GM12875 (cell line): ENCODE data around the gene TNFRSF14.

Source experiments
- H3K4me3 ChIP-seq: one replicate; pipeline ENCODE4 v1.5.1; 2011; ENCODE audit warnings: low read depth, low read length, control low read depth
- TF ChIP-seq, protein P1 (sequence below): IDR thresholded peaks from 2 replicates; pipeline ENCODE4 v1.5.1; 2011; ENCODE audit warnings: low read depth, mild to moderate bottlenecking, control low read depth, inconsistent platforms, low read length, moderate library complexity, borderline replicate concordance; ENCODE audit not compliant: insufficient read depth

TNFRSF14 gene

DNA sequence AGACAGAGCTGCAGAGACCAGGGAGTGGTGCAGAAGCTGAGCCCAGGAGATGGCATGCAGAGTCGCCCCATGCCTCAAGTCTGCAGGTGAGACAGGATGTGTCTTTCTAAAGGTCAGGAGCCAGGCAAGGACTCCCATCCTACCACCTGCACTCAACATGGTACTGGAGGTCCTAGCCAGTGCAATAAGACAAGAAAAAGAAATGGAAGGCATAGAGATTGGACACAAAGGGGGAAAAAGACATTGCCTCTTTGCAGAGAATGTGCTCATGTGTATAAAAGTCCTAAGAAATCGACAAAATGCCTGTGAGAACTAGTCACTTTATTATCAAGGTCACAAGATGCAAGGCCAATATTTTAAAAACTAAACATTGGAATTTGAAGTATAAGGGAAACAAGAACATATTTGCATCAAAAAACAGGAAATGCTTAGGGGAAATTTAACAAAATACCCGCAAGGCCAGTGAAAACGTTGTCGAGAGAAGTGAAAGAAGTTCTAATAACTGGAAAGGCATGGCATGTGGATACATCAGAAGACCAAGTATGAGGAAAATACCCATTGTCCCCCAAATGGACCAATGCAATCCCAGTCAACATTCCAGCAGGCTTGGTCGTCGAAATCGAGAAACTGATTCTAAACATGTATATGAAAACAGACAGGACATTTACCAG lies 17.2 kb downstream of the TNFRSF14 start:
- H3K4me3 ChIP-seq, result no peak overlapping the region
- TF ChIP-seq, protein P1, sequence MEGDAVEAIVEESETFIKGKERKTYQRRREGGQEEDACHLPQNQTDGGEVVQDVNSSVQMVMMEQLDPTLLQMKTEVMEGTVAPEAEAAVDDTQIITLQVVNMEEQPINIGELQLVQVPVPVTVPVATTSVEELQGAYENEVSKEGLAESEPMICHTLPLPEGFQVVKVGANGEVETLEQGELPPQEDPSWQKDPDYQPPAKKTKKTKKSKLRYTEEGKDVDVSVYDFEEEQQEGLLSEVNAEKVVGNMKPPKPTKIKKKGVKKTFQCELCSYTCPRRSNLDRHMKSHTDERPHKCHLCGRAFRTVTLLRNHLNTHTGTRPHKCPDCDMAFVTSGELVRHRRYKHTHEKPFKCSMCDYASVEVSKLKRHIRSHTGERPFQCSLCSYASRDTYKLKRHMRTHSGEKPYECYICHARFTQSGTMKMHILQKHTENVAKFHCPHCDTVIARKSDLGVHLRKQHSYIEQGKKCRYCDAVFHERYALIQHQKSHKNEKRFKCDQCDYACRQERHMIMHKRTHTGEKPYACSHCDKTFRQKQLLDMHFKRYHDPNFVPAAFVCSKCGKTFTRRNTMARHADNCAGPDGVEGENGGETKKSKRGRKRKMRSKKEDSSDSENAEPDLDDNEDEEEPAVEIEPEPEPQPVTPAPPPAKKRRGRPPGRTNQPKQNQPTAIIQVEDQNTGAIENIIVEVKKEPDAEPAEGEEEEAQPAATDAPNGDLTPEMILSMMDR, result no peak

DNA sequence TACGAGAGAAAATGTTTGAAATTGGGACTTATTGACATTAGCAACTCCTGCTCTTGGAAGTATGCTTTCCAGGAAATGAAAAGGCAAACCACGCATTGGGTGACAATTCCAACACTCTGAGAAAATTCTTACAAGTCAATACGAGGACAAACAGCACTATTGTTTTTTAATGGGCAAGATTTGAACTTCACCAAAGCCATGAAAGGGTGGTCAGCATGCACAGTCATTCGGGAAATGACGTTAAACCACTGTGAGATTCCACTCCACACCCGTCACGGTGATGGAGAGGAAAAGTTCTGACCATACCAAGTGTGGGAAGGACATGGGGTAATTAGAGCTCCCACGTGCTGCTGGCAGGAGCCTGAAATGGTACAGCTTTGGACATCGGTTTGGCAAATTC lies 18.2 kb downstream of the TNFRSF14 start:
- TF ChIP-seq, protein P1, result no peak
- no peak overlapping the region for H3K4me3 ChIP-seq

DNA sequence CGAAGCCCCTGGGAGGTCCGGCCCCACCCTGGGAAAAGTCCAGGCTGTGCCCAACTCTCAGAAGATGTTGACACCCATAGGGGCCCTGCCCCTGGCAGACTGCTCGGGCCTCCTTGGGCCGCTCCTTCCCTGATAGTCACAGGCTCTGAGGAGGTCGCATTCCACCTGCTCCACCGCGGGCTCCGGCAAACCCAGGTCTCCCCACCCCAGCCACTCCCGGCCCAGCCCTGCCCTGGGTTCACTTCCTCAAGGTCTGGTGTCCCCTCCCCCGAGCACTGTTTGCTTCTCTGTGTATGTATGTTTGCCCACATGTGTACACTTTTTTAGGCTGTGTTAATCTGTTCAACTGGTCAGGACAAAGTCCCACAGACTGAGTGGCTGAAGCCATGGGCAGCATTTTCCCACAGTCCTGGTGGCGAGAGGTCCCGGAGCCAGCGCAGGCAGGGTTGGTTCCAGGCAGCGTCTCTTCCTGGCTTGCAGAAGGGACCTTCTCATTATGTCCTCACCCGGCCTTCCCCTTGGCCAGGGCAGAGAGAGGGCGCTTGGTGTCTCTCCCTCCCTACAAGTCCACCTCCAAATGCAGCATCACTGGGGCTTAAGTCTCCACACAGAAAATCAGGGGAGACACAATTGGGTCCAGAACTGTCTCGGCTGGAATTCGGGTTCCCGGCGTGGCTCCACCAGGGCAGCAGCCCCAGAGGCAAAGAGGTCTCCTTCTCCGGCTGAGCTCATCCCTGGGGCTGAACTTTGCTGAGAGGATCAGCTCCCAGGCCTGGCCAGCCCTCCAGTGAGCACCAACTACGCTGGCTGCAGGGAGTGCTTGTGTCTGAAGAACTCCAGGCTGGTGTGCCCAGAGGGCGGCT lies 19.9 kb downstream of the TNFRSF14 start:
- TF ChIP-seq, protein P1, result no peak
- H3K4me3 ChIP-seq, result peak overlapping the region; percentile 12

DNA sequence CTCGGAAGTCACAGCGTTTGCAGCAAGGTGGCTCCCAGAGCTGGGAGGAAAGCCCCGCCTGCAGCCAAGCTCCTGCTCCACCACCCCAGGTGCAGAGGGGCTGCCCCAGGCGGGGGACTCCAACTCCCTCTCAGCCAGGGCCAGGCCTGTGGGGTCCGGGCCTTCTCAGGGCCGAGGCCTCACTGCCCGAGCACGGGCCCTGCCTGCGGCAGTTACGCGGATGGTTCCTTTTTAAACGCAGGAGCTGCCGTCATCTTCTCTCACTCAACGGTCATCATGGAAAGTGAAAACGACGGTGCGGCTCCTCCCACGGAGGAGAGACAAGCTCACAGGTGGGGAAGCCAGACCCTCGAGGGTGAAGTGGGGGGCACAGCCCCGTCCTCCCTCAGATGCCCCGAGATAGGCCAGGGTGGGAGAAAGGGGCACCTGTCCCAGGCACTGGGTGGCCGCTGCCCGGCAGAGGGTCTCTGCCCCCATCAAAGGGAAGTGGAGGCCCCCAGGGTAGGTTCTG lies 21.4 kb downstream of the TNFRSF14 start:
- peak overlapping the region; percentile 55 for H3K4me3 ChIP-seq

DNA sequence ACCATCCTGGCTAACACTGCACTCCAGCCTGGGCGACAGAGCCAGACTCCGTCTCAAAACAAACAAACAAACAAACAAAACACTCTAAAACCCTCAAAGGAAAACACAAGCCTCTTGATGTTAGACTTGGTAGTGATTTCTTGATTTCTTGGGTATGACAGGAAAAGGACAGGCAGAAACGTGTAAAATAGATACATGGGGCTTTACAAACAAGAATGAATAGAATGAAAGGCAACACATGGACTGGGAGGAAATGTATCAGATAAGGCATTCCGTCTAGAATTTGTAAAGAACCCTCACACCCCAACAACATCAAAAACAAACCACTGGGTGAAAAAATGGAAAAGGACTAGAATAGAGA lies 22.6 kb downstream of the TNFRSF14 start:
- TF ChIP-seq, protein P1, result no peak
- peak overlapping the region; percentile 55 for H3K4me3 ChIP-seq

DNA sequence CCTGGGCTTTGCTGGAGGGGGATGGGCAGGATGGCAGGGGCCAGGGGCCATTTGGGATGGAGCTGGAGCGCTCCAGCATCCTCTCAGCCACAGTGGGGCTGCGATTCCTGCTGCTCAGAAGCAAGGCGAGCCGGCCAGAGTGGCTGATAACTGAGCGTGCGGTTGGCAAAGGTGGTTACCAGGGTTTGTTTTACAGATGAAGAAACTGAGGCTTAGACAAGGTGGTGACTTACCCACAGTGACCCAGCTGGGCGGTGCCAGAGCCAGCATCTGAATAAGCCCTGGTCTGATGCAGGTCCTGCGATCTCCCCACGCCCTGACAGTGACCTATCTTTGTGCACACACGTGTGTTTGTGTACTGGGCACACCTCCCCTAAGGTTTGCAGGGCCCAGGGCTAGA lies 24.5 kb downstream of the TNFRSF14 start:
- TF ChIP-seq, protein P1, result no peak
- no peak overlapping the region for H3K4me3 ChIP-seq

DNA sequence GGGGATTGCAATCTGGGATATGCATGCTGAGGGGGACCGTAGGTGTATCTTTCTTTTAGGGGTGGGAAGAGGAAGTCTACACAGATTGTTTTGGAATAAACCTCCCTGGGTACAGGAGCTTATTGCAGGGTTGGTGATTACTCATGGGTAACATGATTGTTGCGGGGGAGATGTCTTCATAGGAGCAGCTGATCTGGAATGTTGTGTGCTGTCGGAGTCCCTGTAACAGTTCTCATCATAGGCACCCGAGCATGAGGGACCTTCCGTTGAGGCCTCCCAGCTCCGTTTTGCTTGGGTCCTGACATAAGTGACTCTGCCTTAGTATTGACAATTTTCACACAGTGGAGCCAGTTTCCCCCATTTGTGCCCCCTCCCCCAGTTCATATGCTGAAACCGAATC lies 26.2 kb downstream of the TNFRSF14 start:
- TF ChIP-seq, protein P1, result no peak
- H3K4me3 ChIP-seq, result no peak overlapping the region
